Panc1 (cell line): Measurements from ENCODE around the gene MOK. TPM values are rescaled to one million over a fixed set of nuclear protein-coding genes. Genes with fewer than 3 reads are reported as not detected.

ENCODE experiments used
- ATAC-seq: fragments of 200-7000 bp; cut with Tn5 transposase; 2 replicates; pipeline ENCODE4 v1.9.1; 2020; ENCODE audit warnings: mild to moderate bottlenecking, moderate library complexity
- BruUV-seq: library from RNA; stranded (reverse); fragments of 400-500 nt; replicated peaks from 2 replicates; lab custom pipeline; 2021; lab: Mats Ljungman, UMichigan
- CTCF ChIA-PET: fragments of 300-600 bp; sonication (Branson Sonifier 250); formaldehyde crosslinking; loops from one replicate; lab custom pipeline; 2022; ENCODE audit warnings: antibody characterized with exemption; lab: Charles Lee
- POLR2A ChIA-PET: fragments of 300-600 bp; sonication (Branson Sonifier 250); formaldehyde crosslinking; loops from one replicate; lab custom pipeline; 2022; ENCODE audit warnings: antibody characterized with exemption; lab: Charles Lee
- DNase-seq: peaks from one replicate; pipeline ENCODE4 v3.0.0-alpha.2; 2010; ENCODE audit warnings: low read depth, low spot score
- H3K27ac ChIP-seq: 2 replicates; pipeline ENCODE4 v1.5.1; 2011; ENCODE audit warnings: mild to moderate bottlenecking, low read length, inconsistent platforms
- H3K27me3 ChIP-seq: fragments of 200-500 bp; sonication (Bioruptor generic); 2 replicates; pipeline ENCODE4 v1.6.0; 2014; ENCODE audit warnings: low read length, inconsistent platforms; ENCODE audit not compliant: control insufficient read depth, insufficient read depth
- H3K36me3 ChIP-seq: fragments of 200-500 bp; sonication (Bioruptor generic); 2 replicates; pipeline ENCODE4 v1.5.1; 2014; ENCODE audit warnings: inconsistent platforms, mild to moderate bottlenecking, low read length, moderate library complexity; ENCODE audit not compliant: control insufficient read depth, insufficient read depth
- H3K4me1 ChIP-seq: 2 replicates; pipeline ENCODE4 v1.5.1; 2011; ENCODE audit warnings: inconsistent platforms, mild to moderate bottlenecking, low read length, moderate library complexity; ENCODE audit not compliant: control insufficient read depth, insufficient read depth
- H3K4me3 ChIP-seq, 2 experiments: 2 replicates each; pipeline ENCODE4 v1.5.1; 2011 to 2012; ENCODE audit warnings: low read depth in 2 of 2, low read length in 2 of 2, mild to moderate bottlenecking in 2 of 2, inconsistent platforms in 1 of 2, moderate library complexity in 1 of 2
- H3K9me3 ChIP-seq: fragments of 200-500 bp; sonication (Bioruptor generic); 2 replicates; pipeline ENCODE4 v1.5.1; 2014; ENCODE audit warnings: low read depth, mild to moderate bottlenecking, inconsistent platforms, low read length, moderate library complexity; ENCODE audit not compliant: control insufficient read depth, insufficient read depth
- CTCF ChIP-seq: fragments of 450-650 bp; IDR thresholded peaks from 2 replicates; pipeline ENCODE4 v1.5.1; 2017; ENCODE audit warnings: mild to moderate bottlenecking
- POLR2AphosphoS5 ChIP-seq: IDR thresholded peaks from 2 replicates; pipeline ENCODE4 v1.6.1; 2012; ENCODE audit warnings: mild to moderate bottlenecking, low read depth, low read length, moderate library complexity
- REST ChIP-seq, 2 experiments: IDR thresholded peaks; 2 replicates each; pipeline ENCODE4 v1.6.1; 2011 to 2012; ENCODE audit warnings: low read depth in 2 of 2, control low read depth in 1 of 2, low read length in 1 of 2, mild to moderate bottlenecking in 1 of 2, moderate library complexity in 1 of 2; ENCODE audit not compliant: insufficient read depth in 1 of 2
- SIN3A ChIP-seq: IDR thresholded peaks from 2 replicates; pipeline ENCODE4 v1.6.1; 2012; ENCODE audit warnings: low read depth, mild to moderate bottlenecking, low read length, moderate library complexity, borderline replicate concordance; ENCODE audit not compliant: insufficient read depth
- TCF7L2 ChIP-seq: IDR thresholded peaks from 2 replicates; pipeline ENCODE4 v1.6.1; 2011; ENCODE audit warnings: mild to moderate bottlenecking, low read depth, low read length, inconsistent platforms
- in situ Hi-C: cut with HindIII; loops from 2 replicates; pipeline ENCODE4 v1.10.0; 2016; ENCODE audit warnings: low sequenced_read_pairs, low pct_unique_long_range_greater_than_20kb
- intact Hi-C: fragments of 100-400 bp; cut with micrococcal nuclease; formaldehyde crosslinking; loops from one replicate; pipeline ENCODE4 v1.10.0; 2022; ENCODE audit not compliant: unreplicated experiment
- total RNA-seq: library from RNA; stranded (reverse); gene quantifications from one replicate; pipeline ENCODE4 v1.2.1, GENCODE V29; 2021; ENCODE audit not compliant: unreplicated experiment

MOK gene
- total RNA-seq, 1 experiment from 2014 or later, result 9.8 TPM

GRCh38 chr14:102223682-102224081 is 81.3 kb downstream of the MOK start:
- no peaks in the 10 kb centered on the region for H3K4me1 ChIP-seq
- ChIA-PET CTCF (no interaction called here), POLR2A (interaction anchor here (0.6 kb wide), 2 partner anchors 84 to 100 kb away, joined by 5 read pairs; no protein-coding TSS in a partner anchor)
- H3K27me3 ChIP-seq, result no peaks in the 10 kb centered on the region
- TF ChIP-seq CTCF (no peak), SIN3A (no peak), POLR2AphosphoS5 (no peak), REST (IDR thresholded peaks at IDR 0.05; ENCODE audit: insufficient read depth in 1 of 2, low read depth in 2 of 2, low read length in 1 of 2) (no peak)
- no TSS peak for BruUV-seq
- DNase-seq (no peak), ATAC-seq (no peak)
- no peaks in the 10 kb centered on the region for H3K9me3 ChIP-seq
- H3K36me3 ChIP-seq, result no peaks in the 10 kb centered on the region; the same call in 1 of the 2 replicates
- in situ Hi-C loops, result loop anchor here (25.0 kb wide), 1 partner anchor 89 kb away; the partner anchor contains the start of genes MOK and ZNF839
- H3K27ac ChIP-seq, result no peak overlapping the region
- intact Hi-C loops, result no loop called here
- no peak overlapping the region for H3K4me3 ChIP-seq

- H3K36me3 ChIP-seq, result no peaks in the 10 kb centered on the region; the same call in 1 of the 2 replicates
- ChIA-PET CTCF (no interaction called here), POLR2A (no interaction called here)
- no peak for TF ChIP-seq POLR2AphosphoS5
- no peak for TF ChIP-seq CTCF
- no peak for TF ChIP-seq SIN3A
- no peak for TF ChIP-seq REST (IDR thresholded peaks at IDR 0.05; ENCODE audit: insufficient read depth in 1 of 2, low read depth in 2 of 2, low read length in 1 of 2)
- TF ChIP-seq TCF7L2, result no peak
- no peaks in the 10 kb centered on the region for H3K9me3 ChIP-seq
- H3K4me1 ChIP-seq, result no peaks in the 10 kb centered on the region
- intact Hi-C loops, result no loop called here
- H3K27me3 ChIP-seq, result no peaks in the 10 kb centered on the region
- no peak overlapping the region for H3K4me3 ChIP-seq
- in situ Hi-C loops, result loop anchor here (25.0 kb wide), 1 partner anchor 90 kb away; the partner anchor contains the start of genes MOK and ZNF839
- no peak overlapping the region for H3K27ac ChIP-seq
- DNase-seq (no peak), ATAC-seq (no peak)
- no TSS peak for BruUV-seq
Measured at GRCh38 chr14:102222751-102223150, 82.2 kb downstream of the MOK start.
